Fibroblast of villous mesenchyme (primary cell): ENCODE results near the gene EWSR1. TPM values are rescaled to one million over a fixed set of nuclear protein-coding genes. Genes with fewer than 3 reads are reported as not detected.

Source experiments
- DNase-seq: peaks from one replicate; pipeline ENCODE4 v3.0.0-alpha.2; 2010; ENCODE audit warnings: low read depth
- H3K4me3 ChIP-seq: 2 replicates; pipeline ENCODE4 v1.5.1; 2011; ENCODE audit warnings: low read depth, mild to moderate bottlenecking, low read length
- CTCF ChIP-seq: IDR thresholded peaks from 2 replicates; pipeline ENCODE4 v1.5.1; 2012; ENCODE audit warnings: low read depth, mild to moderate bottlenecking, low read length; ENCODE audit not compliant: insufficient read depth
- total RNA-seq: library from RNA; depleted of rRNA; stranded (reverse); fragments of >200 nt; gene quantifications from 2 replicates; pipeline ENCODE4 v1.2.3, GENCODE V29; 2012

The EWSR1 gene
- total RNA-seq, 1 donor = 207 TPM

GRCh38 chr22:29325356-29325755, 57.3 kb downstream of the EWSR1 start:
- DNase-seq = no peak

GRCh38 chr22:29325785-29326315, 57.8 kb downstream of the EWSR1 start:
- DNase-seq = no peak
- TF ChIP-seq CTCF = no peak
- no peak overlapping the region for H3K4me3 ChIP-seq

More at GRCh38 chr22:29325356-29325755, 57.3 kb downstream of the EWSR1 start:
- H3K4me3 ChIP-seq = no peak overlapping the region
- no peak for TF ChIP-seq CTCF

- no peak for TF ChIP-seq CTCF
- DNase-seq = no peak
Observed at GRCh38 chr22:29326481-29326880, 58.4 kb downstream of the EWSR1 start.

GRCh38 chr22:29327089-29327764, 59.2 kb downstream of the EWSR1 start:
- no peak for TF ChIP-seq CTCF
- no peak overlapping the region for H3K4me3 ChIP-seq
- DNase-seq = no peak

More at GRCh38 chr22:29326481-29326880, 58.4 kb downstream of the EWSR1 start:
- no peak overlapping the region for H3K4me3 ChIP-seq

GRCh38 chr22:29328055-29328454, 60.0 kb downstream of the EWSR1 start:
- no peak for TF ChIP-seq CTCF
- DNase-seq = no peak
- H3K4me3 ChIP-seq = no peak overlapping the region

- no peak for DNase-seq
- no peak overlapping the region for H3K4me3 ChIP-seq
- no peak for TF ChIP-seq CTCF
Observed at GRCh38 chr22:29328566-29329500, 60.8 kb downstream of the EWSR1 start.
